Stimulated activated CD8-positive, alpha-beta memory T cell treated with anti-CD3 and anti-CD28 coated beads, Interleukin-7, amount 100 ng/mL, for 1 hour (primary cell): Measurements from ENCODE around the gene ZNF771.
A peak's percentile ranks its signal among the peaks of the same experiment; 100 is the strongest.

Source experiments
- DNase-seq, 2 donors: peaks; one replicate each; pipeline ENCODE4 v3.0.0-alpha.2; 2020; ENCODE audit warnings: low read depth in 2 of 2

Gene ZNF771

DNA sequence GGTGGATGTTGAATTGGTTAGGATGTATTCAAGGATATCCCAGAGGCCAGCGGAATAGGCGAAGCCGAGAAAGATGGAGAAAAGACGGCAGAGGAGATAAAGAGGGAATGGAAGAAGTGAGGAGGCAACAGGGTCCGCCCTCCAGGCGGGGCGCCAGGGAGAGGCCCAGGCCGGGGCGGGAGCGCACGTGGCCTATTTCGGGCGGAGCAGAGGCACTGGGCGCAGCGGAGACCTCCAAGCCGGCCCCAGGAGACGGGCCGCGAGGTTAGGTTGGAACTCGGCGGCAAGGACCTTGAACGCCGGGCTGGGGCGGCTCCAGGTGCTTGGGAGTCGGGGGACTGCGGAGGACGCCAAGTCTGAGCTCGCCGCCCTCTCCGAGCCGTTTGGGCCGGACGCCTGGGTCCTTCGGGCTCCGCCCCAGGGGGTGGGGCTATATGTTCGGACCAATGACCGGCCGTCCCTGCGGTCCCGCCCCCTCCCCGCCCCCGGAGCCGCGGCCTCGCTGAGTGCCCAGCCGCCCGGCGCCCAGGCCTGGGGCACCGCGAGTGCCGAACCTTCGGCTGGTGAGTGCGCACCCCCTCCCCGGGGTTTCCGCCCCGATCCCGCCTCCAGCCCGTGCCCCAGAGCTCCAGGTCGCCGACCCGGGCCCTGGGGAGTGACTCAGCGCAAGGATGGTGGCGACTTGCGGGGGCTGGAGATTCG is at the start of gene ZNF771:
Gene ZNF771, plus strand, starts transcription at position 505 of the 702 bp plus-strand sequence. CDS start 448 bp downstream, outside the sequence.
- peak; percentile 77 to 83 for DNase-seq

DNA sequence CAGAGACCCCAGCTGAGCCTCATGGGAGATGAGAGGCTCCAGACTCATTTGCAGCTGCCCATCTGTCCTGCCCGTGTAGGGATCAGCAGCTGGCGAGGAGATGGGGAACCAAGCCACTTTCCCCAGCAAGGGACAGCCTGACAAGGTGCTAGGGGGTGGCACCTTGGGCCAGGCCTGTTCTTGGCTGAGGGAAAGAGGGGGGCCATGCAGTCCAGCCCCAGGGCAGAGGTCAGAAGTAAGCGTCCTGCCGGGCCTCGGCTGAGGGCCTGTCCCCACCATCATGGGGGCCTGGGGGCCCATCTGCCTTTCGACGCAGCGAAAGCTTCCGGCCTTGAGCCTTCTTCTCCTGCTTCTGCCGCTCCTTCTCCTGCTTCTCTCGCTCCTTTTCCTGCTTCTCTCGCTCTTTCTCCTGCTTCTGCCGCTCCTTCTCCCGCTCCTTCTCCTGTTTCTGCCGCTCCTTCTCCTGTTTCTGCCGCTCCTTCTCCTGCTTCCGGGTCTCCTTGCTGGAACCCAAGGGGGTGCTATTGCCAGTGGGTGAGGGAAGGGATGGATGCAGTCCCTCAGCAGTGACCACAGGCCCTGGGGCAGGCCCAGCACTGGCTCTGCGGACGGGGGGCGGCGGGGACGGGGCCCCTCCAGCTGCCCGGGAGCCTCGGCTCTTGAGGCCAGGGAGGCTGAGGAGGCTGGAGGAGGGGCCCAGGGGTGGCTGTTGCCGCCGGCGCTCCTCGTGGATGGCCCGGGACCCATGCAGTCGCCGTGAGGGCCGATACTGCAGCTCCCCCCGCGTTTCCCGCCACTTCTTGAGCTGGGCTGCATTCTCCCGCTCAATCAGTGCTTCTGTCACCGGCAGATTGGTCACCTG is 49.5 kb upstream of the ZNF771 start:
- no peak for DNase-seq

DNA sequence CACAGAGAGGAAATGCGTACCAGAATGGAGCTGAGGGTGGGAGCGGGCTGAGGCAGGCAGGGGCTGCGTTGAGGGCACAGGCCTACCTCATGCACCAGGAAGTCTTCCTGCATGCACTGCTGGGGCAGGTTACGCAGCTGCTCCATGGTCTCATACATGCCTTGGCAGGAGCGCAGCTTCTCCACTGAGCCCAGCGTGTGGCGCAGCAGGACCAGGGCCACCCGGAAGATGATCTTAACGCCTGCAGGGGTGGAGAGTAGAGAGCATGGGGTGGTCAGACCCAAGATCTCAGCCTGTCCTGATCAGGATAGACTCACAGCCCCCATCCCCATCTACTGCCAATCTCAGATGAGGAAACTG is 48.8 kb upstream of the ZNF771 start:
- DNase-seq: no peak

DNA sequence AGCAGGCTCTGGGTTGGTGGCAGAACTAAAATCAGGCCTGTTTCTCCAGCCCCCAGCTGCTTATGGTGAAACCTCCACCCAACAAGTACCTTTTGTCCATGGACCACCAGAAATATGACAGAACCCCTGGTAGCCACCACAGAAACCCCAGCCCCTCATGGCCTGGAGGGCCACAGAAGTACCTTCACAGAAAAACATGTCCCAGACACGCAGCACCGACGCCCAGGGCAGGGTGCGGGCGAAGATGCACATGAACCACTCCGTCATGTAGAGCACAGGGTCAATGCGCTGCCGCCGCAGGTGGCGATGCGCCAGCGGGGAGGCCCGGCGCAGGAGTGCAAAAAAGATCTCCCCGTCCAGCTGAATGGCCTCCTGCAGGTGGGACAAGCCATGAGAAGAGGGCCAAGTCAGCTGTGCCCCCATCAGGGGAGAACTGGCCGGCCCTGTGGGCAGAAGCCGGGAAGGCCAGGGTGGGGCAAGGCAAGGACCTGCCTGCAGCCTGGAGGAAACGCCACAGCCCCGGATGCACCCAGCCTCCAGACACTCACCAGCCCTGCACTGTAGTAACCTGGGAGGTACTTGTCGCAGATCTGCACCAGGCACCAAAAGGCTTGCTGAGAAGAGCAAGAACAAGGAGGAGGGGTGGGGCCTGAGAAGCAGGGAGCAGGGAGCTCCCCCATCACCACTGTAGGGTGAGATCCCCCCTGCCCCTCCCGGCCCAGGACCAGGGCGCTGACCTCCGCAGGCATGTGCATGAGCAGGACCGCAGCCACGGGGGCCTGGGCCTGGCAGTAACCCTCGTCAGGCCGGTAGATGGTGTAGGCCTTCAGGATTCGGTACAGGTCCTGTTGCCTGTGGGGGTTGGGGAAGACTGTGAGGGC is 48.2 kb upstream of the ZNF771 start:
- no peak for DNase-seq

DNA sequence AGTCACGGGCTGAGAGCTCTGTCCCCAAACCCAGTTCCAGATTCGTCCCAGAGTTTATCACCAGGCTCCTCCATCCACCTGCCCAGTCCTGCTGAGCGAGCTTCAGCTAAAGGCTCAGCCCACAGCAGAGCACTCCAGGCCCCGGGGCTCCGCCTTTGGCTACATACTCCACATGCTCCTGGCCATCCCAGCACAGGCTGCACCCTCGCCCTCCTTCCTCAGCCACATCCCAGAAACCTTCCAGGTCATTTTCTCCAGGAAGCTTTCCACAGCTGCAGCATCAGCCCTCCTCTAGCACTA is 47.6 kb upstream of the ZNF771 start:
- no peak for DNase-seq

DNA sequence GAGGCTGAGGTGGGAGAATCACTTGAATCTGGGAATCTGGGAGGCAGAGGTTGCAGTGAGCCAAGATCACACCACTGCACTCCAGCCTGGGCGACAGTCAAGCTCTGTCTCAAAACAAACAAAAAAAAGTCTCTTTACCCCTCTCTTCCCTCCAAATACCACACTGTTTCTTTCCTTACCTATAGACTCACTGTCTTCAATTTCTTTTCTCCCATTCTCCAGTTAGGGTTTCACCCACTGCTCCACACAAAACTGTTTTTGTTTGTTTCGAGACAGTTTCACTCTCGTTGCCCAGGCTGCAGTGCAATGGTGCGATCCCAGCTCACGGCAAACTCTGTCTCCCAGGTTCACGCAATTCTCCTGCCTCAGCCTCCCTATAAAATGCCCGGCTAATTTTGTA is 46.2 kb upstream of the ZNF771 start:
- no peak for DNase-seq

DNA sequence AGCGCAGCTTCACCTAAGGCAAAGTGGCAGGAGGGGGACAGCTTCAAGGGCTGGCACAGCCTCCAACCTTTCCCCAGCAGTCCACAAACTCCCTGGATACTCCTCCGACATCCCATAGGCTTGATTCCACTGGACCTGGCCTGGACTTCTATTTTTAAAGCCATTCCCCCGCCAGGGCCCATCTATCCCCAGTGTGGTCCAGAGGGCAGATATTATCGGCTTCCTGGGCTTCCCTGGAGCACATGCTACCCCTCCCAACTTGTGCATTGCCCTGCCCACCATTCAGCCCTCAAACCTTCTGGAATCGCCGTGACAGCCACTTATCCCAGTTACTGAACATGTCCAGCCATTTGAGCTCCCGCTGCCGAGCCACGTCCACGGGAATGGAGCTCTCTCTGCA is 42.2 kb upstream of the ZNF771 start:
- DNase-seq: no peak

DNA sequence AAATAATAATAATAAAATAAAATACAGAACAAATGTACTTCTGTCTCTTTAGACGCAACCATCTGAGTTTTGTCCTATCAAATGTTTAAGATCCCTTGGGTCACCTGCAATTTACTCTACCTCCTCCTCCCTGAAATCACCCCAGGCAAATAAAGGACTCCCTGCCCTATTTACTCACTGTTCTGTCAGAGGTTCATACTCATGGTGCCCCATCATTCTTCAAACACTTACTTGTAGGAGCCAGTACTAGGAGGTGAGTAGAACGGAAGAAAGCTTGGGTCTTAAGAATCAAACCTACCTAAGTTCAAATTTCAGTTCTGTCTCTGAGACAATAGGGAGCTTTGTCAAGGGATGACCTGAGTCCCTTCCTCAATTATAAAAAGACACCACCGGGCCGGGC is 40.9 kb upstream of the ZNF771 start:
- DNase-seq: no peak

DNA sequence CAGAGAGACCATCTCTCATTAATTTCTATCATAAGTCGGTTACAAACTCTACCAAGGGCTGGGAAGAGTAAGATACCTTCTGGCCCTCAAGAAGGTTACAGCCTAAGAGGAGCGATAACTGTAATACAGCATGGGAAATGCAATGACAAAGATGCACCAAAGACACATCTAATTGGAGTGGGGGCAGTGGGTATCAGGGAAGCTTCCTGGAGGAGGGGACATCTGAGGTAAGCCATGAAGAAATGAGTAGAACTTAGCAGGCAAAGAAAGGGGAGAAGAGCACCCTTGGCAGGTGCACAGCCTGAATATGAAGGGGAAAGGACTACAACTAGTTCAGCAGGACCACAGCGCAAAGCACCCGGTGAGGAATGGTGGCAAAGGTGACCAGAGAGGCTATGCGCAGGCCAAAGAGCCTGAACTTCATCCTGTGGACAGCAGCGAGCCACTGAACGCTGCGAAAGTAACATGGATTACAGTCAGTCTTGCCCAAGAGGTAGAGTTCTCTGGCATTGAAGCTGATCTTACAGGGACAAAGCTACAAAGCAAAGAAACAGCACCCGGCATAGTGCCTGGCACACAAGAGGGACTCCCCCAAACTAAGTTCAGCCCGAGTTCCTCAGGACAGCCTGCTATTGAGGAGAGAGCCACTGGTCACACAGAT is 39.9 kb upstream of the ZNF771 start:
- DNase-seq: no peak

DNA sequence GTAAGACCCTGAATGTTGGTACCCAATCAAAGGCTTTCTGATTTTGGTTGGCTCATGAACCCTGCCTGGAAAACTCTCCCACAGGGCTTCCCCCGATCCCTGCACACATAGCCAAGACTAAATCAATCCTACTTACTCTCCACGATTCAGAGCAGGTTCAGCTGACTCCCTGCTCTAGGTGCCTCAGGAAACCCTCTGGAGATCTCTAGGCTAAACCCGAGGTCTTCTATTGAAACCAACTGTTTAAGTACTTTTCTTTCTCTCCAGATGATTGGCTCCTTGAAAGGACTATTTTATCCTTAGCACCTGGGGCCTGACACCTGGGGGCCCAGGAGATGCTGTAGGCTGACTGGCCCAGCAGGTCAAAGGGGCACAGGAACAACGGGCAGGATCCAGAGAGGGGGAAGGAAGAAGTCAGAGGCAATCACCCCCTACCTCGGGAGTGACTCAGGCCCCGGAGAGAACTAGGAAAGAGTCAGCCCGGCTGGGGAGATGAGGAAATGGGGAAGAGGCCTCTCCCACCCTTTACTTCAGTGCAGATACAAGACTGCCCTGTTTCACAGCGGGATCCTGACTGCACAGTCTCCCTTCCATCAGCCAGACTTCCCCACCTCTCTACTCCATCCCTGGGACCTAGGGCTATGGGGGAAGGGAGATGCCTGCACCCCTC is 39.1 kb upstream of the ZNF771 start:
- DNase-seq: no peak

DNA sequence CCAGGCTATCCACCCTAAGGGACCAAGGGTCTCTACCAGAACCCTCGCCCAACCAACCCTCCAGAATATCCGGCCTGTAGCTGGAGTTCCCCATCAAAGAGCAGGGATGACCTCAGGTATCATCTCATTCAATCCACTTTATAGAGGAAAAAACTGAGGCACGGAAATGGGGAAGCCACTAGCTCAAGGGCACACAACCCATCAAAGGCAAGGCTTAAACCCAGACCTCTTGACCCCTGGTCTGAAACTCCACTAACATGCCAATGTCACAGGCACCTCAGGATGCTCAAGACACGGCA is 38.7 kb upstream of the ZNF771 start:
- DNase-seq: no peak

DNA sequence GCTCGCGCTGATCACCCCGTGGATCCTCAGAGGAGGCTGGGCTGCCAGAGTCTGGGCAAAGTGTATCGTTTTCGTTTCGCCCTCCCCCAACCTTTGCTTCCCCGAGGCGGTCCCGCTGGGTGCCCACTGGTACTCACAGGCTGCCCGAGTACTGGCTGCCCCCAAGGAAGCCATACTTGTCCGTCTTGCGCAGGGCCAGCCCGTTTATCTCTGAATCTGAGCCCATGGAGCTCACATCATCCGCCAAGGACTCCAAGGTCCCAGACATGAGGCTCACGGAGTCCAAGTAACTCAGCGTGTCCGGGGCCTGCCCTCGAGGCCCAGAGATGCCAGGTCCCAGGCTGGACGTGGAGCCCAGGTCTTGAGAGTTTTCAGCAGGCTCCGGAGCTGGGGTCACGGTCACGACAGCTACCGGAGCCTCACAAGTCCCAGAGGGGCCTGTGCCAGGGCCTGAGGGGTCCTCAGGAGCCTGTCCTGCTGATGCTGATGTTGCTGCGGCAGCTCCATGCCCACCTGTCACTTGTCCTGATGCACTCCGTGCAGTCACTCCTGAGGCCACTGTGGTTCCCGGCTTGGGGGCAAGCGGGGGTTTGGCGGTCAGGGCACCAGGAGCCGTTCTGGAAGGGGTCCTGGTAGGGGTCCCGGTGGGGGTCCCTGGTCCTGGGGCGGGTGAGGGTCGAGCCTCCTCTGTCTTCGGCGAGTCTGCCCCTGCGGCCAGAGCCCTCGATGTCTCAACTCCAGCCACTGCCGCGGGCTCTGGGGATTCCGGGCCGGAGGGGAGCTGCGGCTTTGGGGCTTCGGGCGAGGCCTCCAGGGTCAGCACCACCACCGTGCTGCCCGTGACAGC is 38.1 kb upstream of the ZNF771 start:
- no peak for DNase-seq

DNA sequence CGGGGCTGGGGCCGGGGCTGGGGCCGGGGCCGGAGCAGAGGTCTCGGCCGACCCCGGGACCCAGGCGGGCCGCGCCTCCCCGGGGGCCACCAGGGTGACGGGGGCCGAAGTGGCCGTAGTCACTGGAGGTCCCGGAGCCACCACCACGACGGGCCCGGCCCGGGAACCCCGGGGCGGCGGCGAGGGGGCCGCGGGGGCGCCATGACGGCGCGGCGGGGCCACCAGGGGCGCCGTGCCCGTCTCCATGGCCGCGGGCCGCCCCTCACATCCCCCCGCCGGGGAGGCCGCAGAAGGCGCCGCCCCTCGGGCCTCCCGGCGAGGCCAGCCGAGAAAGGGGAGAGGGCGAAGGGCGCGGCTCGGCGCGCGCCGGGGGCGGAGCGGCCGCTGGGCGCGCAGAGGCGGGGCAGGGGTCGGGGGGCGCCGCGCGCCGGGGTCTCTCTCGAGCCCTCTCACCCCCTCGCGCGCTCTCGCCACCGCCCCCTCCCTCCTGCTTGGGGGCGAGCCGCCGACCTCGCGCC is 37.4 kb upstream of the ZNF771 start:
- no peak for DNase-seq

DNA sequence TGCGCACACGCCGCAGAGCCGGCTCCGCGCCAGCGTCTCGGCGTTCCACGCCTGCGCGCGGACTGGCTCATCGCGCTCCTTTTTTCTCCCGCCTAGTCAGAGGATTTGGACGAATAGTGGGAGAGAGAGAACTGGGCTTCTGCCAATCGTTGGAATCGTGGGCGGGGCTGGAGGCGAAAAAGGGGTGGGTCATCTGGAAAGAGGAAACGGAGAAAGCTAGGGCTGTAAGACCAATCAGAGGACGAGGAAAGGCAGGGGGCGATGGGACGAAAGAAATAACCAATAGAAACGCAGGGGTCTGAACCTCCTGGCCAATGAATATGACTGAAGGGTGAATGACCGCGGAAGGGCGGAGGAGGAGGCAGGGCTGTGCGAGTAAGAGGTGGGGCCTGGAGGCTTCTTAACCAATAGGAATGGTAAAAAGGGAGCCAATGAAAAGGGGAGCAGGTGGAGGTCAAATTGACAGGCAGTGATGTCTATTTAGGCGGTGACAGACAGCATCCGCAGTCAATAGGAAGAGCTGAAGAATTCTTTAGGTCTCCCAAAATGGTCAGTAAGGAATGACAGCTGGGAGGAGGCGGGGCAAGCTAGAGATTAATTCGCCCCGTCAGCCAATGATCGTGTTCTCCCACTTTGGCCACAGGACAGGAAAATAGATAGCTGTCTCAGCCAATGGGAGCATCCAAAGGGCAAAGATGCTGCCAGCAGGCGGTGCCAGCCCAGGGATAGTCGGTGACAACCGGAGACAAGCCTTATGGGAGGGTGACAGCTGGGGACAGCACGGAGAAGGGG is 36.8 kb upstream of the ZNF771 start, which contains the start of gene TBC1D10B:
Gene TBC1D10B, minus strand, starts transcription at position 39 of the 792 bp plus-strand sequence. CDS start 311 bp downstream, outside the sequence.
- DNase-seq: peak; percentile 96 to 97

DNA sequence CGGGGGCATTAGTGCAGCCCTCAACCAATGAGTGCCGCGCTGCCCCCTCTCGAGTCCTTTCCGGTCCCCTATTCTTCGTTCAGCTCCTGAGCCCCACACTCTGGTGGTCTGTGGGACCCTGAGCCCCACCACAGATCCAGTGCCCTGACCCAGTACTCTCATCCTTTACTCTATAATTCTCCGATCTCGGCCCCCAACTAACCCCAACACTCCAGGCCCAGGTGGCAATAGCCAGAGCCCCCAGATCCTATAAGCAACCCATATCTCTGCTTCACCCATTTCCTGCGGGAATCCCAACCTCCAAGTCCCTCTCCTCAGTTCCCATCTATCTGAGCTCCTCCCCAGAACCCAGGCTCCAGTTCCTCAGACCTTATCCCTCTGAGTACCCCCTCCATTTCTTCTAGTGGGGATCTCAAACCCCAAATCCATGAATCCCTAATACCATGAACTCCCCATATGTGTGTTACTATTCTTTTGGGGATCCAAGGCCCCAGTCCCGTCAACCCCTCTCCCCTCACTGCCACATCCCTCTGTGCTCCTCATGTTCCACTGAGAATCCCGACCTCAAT is 36.1 kb upstream of the ZNF771 start:
- DNase-seq: no peak

DNA sequence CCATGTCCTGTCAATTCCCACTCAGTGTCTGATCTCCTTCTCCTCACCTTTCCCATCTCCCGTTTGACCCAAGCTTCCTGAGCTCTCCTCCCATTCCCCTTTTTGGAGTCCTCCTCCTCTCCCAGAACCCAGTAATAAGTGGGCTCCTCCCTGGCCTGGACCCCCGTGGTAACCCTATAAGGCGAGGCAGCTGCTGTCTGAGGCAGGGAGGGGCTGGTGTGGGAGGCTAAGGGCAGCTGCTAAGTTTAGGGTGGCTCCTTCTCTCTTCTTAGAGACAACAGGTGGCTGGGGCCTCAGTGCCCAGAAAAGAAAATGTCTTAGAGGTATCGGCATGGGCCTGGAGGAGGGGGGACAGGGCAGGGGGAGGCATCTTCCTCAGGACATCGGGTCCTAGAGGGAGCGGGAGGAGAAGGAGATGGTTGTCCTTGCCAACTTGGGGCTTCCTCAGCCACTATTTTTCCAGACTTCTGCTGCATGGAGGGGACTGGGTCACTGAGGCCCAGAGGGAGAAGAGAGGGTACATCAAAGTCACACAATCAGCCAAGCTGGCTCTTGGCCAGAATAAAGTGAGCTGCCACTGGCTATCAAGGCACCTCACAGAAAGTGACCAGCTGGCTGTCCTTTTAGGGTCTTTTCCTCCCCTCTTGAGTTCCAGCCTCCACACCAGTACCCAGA is 35.2 kb upstream of the ZNF771 start:
- DNase-seq: no peak

DNA sequence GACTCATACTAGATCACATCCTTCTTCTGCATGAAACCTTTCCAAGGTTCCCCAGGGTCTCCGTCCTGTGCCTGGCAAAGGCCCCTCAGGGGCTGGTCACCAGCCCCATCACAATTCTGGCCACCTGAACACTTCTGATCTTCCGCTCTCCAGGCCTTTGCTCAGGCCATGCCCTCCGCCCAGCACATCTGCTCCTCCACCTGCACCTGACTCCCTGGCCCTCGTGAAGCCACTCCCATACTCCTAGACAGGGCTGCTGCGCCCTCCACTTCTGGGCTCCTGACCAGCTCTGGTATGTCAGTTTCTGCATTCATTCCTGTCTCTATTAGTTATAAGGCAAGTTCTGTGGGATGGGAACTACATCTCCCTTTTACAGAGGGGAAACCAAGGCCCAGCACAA is 34.7 kb upstream of the ZNF771 start:
- no peak for DNase-seq

DNA sequence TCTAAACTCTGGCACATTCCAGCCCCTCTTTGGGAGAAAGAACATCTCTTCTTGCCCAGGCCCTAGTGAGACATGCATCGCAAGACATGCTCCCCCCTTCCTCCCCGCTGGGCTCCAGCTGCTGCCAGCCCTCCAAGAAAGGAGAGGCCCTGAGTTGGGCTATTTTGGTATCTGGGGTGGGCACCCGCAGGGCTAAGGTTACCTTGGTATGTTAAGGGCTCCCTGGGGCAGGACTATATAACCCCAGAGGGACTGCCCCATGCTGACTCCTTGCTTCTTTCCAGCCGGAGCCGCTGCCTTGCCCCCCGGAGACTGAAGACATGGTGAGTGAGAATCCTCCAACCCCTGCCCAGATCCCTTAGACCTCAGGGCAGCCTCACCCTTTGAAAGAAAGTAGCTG is 32.9 kb upstream of the ZNF771 start, which contains the start of gene MYL11:
Gene MYL11, plus strand, starts transcription at position 265 of the 400 bp plus-strand sequence. Its CDS starts 56 bp downstream, at position 321.
- no peak for DNase-seq
